Gastroesophageal sphincter (tissue), 3 donors: ENCODE results near the gene MTCP1.

Experiments used
- EP300 ChIP-seq: sonication (generic); formaldehyde crosslinking; IDR thresholded peaks from one replicate; pipeline ENCODE4 v1.6.1; 2017; ENCODE audit warnings: antibody characterized with exemption, mild to moderate bottlenecking
- POLR2A ChIP-seq, 2 donors: fragments of 450-650 bp; IDR thresholded peaks; one replicate each; pipeline ENCODE4 v1.6.1; 2017; ENCODE audit warnings: antibody characterized with exemption in 2 of 2, mild to moderate bottlenecking in 2 of 2, moderate library complexity in 1 of 2
- POLR2AphosphoS5 ChIP-seq: sonication (generic); formaldehyde crosslinking; IDR thresholded peaks from one replicate; pipeline ENCODE4 v1.6.1; 2017; ENCODE audit warnings: antibody characterized with exemption
- TF ChIP-seq, protein P1 (sequence below), 4 experiments: fragments of 200-600 bp in 2 of 4; fragments of 450-650 bp in 2 of 4; sonication (generic) in 1 of 4; IDR thresholded peaks; one replicate each; pipeline ENCODE4 v1.5.1; 2017 to 2019; ENCODE audit warnings: antibody characterized with exemption in 4 of 4, mild to moderate bottlenecking in 2 of 4, moderate library complexity in 2 of 4

DNA sequence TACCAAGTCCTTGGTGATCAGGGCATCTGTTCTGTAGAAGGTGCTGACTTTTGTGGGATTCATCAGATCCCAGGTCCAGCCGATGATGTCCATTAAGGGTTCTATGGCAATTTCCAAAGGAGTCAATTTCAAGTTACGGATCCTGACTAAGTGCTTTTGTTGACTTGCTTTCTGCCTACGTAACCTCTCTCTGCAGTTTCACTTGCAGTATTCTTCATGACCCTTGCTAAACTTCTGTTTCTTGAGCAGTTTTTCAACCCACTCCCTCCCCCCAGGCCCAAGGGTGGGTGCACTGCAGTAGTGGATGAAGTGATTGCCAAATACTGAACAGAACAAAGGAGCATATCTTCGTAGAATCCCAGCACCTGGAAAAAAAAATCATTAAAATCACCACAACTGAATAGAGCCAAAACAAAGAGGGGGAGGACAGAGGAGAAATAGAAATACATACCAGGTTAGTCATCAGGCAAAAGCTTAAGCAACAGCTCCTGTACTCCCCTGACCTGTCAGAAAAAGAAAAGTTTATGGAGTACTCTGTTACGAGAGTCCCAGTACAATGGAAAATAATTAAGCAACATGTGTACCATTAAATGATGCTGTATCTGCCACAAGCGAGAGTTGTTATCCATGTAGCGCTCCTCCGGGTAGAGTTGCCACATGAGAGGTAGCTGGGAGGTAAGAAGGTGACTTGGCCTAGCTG, 5.8 kb downstream of the MTCP1 start:
- TF ChIP-seq, protein P1, sequence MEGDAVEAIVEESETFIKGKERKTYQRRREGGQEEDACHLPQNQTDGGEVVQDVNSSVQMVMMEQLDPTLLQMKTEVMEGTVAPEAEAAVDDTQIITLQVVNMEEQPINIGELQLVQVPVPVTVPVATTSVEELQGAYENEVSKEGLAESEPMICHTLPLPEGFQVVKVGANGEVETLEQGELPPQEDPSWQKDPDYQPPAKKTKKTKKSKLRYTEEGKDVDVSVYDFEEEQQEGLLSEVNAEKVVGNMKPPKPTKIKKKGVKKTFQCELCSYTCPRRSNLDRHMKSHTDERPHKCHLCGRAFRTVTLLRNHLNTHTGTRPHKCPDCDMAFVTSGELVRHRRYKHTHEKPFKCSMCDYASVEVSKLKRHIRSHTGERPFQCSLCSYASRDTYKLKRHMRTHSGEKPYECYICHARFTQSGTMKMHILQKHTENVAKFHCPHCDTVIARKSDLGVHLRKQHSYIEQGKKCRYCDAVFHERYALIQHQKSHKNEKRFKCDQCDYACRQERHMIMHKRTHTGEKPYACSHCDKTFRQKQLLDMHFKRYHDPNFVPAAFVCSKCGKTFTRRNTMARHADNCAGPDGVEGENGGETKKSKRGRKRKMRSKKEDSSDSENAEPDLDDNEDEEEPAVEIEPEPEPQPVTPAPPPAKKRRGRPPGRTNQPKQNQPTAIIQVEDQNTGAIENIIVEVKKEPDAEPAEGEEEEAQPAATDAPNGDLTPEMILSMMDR (IDR thresholded peaks at IDR 0.05) = no peak
- TF ChIP-seq POLR2AphosphoS5 (no peak), EP300 (no peak), POLR2A (IDR thresholded peaks at IDR 0.05) (no peak)
